Prostate gland (tissue), 2 donors: ENCODE results near the gene LPCAT3.

Experiments
- CTCF ChIP-seq, 4 experiments: fragments of 200-600 bp in 2 of 4; fragments of 450-650 bp in 2 of 4; sonication (generic) in 2 of 4; IDR thresholded peaks; 1 replicate in 3 of 4; 2 replicates in 1 of 4; pipeline ENCODE4 v1.5.1; 2016 to 2019; ENCODE audit warnings: antibody characterized with exemption in 4 of 4, mild to moderate bottlenecking in 2 of 4, moderate library complexity in 2 of 4
- POLR2A ChIP-seq: fragments of 450-650 bp; IDR thresholded peaks from one replicate; pipeline ENCODE4 v1.6.1; 2016; ENCODE audit warnings: antibody characterized with exemption, mild to moderate bottlenecking
- POLR2AphosphoS5 ChIP-seq: sonication (generic); formaldehyde crosslinking; IDR thresholded peaks from one replicate; pipeline ENCODE4 v1.6.1; 2017; ENCODE audit warnings: antibody characterized with exemption

GRCh38 chr12:7058850-7059395 lies 40.6 kb upstream of the LPCAT3 start:
- no peak for TF ChIP-seq CTCF (IDR thresholded peaks at IDR 0.05)
- no peak for TF ChIP-seq POLR2AphosphoS5
- TF ChIP-seq POLR2A: no peak
